HepG2 (cell line): ENCODE measurements around the gene AADAT. TPM values are rescaled to one million over a fixed set of nuclear protein-coding genes. Genes with fewer than 3 reads are reported as not detected.
A peak's percentile ranks its signal among the peaks of the same experiment; 100 is the strongest.

Experiments used
- EEA1 ChIP-seq: sonication (generic); formaldehyde crosslinking; IDR thresholded peaks from 2 replicates; pipeline ENCODE4 v1.5.1; 2020; ENCODE audit warnings: mild to moderate bottlenecking, missing genetic modification reagents, borderline replicate concordance
- ELF3 ChIP-seq: IDR thresholded peaks from 2 replicates; pipeline ENCODE4 v1.6.1; 2016; ENCODE audit warnings: missing genetic modification reagents, missing compliant biosample characterization
- GLI4 ChIP-seq: sonication (generic); formaldehyde crosslinking; IDR thresholded peaks from 2 replicates; pipeline ENCODE4 v1.5.1; 2020; ENCODE audit warnings: missing genetic modification reagents, mild to moderate bottlenecking, moderate library complexity, borderline replicate concordance
- HNF4G ChIP-seq, 2 experiments: sonication (generic) in 1 of 2; formaldehyde crosslinking in 1 of 2; IDR thresholded peaks; 2 replicates each; pipeline versions ENCODE4 v1.4.0 to v1.6.1; 2011 to 2020; ENCODE audit warnings: borderline replicate concordance in 2 of 2, low read depth in 2 of 2, mild to moderate bottlenecking in 2 of 2, low read length in 1 of 2, missing genetic modification reagents in 1 of 2, moderate library complexity in 1 of 2
- KLF12 ChIP-seq: sonication (generic); formaldehyde crosslinking; IDR thresholded peaks from 2 replicates; pipeline ENCODE4 v1.4.0; 2020; ENCODE audit warnings: missing genetic modification reagents, borderline replicate concordance
- MIER3 ChIP-seq: IDR thresholded peaks from 2 replicates; pipeline ENCODE4 v1.6.1; 2016; ENCODE audit warnings: missing compliant biosample characterization, borderline replicate concordance
- MIXL1 ChIP-seq: IDR thresholded peaks from 2 replicates; pipeline ENCODE4 v1.6.1; 2016
- NR2C2 ChIP-seq: sonication (generic); formaldehyde crosslinking; IDR thresholded peaks from 2 replicates; pipeline ENCODE4 v1.4.0; 2020; ENCODE audit warnings: missing genetic modification reagents, mild to moderate bottlenecking, moderate library complexity, borderline replicate concordance
- NR2F6 ChIP-seq, 2 experiments: IDR thresholded peaks; 2 replicates each; pipeline ENCODE4 v1.6.1; 2016; ENCODE audit warnings: antibody characterized with exemption in 1 of 2, mild to moderate bottlenecking in 1 of 2
- PATZ1 ChIP-seq: sonication (generic); formaldehyde crosslinking; IDR thresholded peaks from 2 replicates; pipeline ENCODE4 v1.4.0; 2020; ENCODE audit warnings: missing genetic modification reagents
- PRDM10 ChIP-seq: sonication (generic); formaldehyde crosslinking; IDR thresholded peaks from 2 replicates; pipeline ENCODE4 v1.4.0; 2020; ENCODE audit warnings: low read depth, missing genetic modification reagents
- SATB2 ChIP-seq: sonication (generic); formaldehyde crosslinking; IDR thresholded peaks from 2 replicates; pipeline ENCODE4 v1.5.0; 2020; ENCODE audit warnings: missing genetic modification reagents
- SIN3A ChIP-seq: IDR thresholded peaks from 2 replicates; pipeline ENCODE4 v1.6.1; 2011; ENCODE audit warnings: low read depth, mild to moderate bottlenecking, control low read depth, low read length, borderline replicate concordance
- SOX6 ChIP-seq, 2 experiments: fragments of 450-650 bp in 1 of 2; sonication (generic) in 1 of 2; formaldehyde crosslinking in 1 of 2; IDR thresholded peaks; 2 replicates each; pipeline versions ENCODE4 v1.4.0 to v1.6.1; 2017 to 2020; ENCODE audit warnings: antibody characterized with exemption in 1 of 2, mild to moderate bottlenecking in 1 of 2, missing genetic modification reagents in 1 of 2
- SRY ChIP-seq: sonication (generic); formaldehyde crosslinking; IDR thresholded peaks from 2 replicates; pipeline ENCODE4 v1.8.0; 2022; ENCODE audit warnings: mild to moderate bottlenecking, missing genetic modification reagents
- SYNCRIP ChIP-seq: fragments of 200-400 bp; formaldehyde crosslinking; IDR thresholded peaks from 2 replicates; pipeline ENCODE4 v1.6.1; 2018; ENCODE audit warnings: mild to moderate bottlenecking, low read depth, low read length; ENCODE audit not compliant: insufficient read depth
- TEAD2 ChIP-seq: sonication (generic); formaldehyde crosslinking; IDR thresholded peaks from 2 replicates; pipeline ENCODE4 v1.9.0; 2021; ENCODE audit warnings: missing genetic modification reagents
- WIZ ChIP-seq: sonication (generic); formaldehyde crosslinking; IDR thresholded peaks from 2 replicates; pipeline ENCODE4 v1.5.1; 2020; ENCODE audit warnings: mild to moderate bottlenecking, missing genetic modification reagents
- ZFAT ChIP-seq: sonication (generic); formaldehyde crosslinking; conservative IDR thresholded peaks from 2 replicates; pipeline ENCODE4 v1.8.1; 2023; ENCODE audit warnings: missing genetic modification reagents, inconsistent platforms
- ZNF232 ChIP-seq: sonication (generic); formaldehyde crosslinking; IDR thresholded peaks from 2 replicates; pipeline ENCODE4 v1.4.0; 2020; ENCODE audit warnings: missing genetic modification reagents, borderline replicate concordance
- ZNF263 ChIP-seq: sonication (generic); formaldehyde crosslinking; IDR thresholded peaks from 2 replicates; pipeline ENCODE4 v1.4.0; 2020; ENCODE audit warnings: missing genetic modification reagents
- ZNF317 ChIP-seq: sonication (generic); formaldehyde crosslinking; IDR thresholded peaks from 2 replicates; pipeline ENCODE4 v1.5.0; 2020; ENCODE audit warnings: mild to moderate bottlenecking, missing genetic modification reagents
- ZNF382 ChIP-seq: sonication (generic); formaldehyde crosslinking; IDR thresholded peaks from 2 replicates; pipeline ENCODE4 v1.5.0; 2020; ENCODE audit warnings: missing genetic modification reagents, mild to moderate bottlenecking, borderline replicate concordance
- ZNF567 ChIP-seq: sonication (generic); formaldehyde crosslinking; IDR thresholded peaks from 2 replicates; pipeline ENCODE4 v1.8.1; 2023; ENCODE audit warnings: mild to moderate bottlenecking, missing genetic modification reagents, borderline replicate concordance
- polyA plus RNA-seq, 8 experiments: library from polyadenylated mRNA; depleted of rRNA in 3 of 8; stranded (reverse) in 7 of 8; unstranded in 1 of 8; fragments of >200 nt; fragmentation: Illumina TruSeq in 4 of 8; extraction: Trizol in 4 of 8; gene quantifications; 2 replicates each; pipeline versions ENCODE4 v1.2.1 to v1.2.3, GENCODE V29; 2011 to 2016; ENCODE audit warnings: low read depth in 4 of 8, missing spikeins in 1 of 8, mixed read lengths in 1 of 8; ENCODE audit not compliant: insufficient read depth in 1 of 8
- total RNA-seq, 5 experiments: library from RNA; depleted of rRNA; stranded (reverse); fragments of >200 nt; fragmentation: Illumina TruSeq; extraction: Trizol; gene quantifications; 2 replicates each; pipeline ENCODE4 v1.2.3, GENCODE V29; 2016; ENCODE audit warnings: low read depth in 1 of 5

AADAT gene
- total and polyA plus RNA-seq, 2 of the 13 experiments (the other 11 are each of a cell fraction or from before 2014, with no cell fraction given): 6.1 to 9.1 TPM

GRCh38 chr4:170027181-170027829 lies 62.5 kb downstream of the AADAT start (continued):
- TF ChIP-seq GLI4 (CRISPR knock-in tag): 0 out of 2 replicates have a peak, but pooled peaks have one; percentile 28
- TF ChIP-seq SIN3A: no peak
- TF ChIP-seq HNF4G (IDR thresholded peaks at IDR 0.05; ENCODE audit: borderline replicate concordance, low read depth, low read length): no peak
- TF ChIP-seq HNF4G (CRISPR knock-in tag; IDR thresholded peaks at IDR 0.05; ENCODE audit: borderline replicate concordance, low read depth): no peak; the same call in 1 of the 2 replicates
- TF ChIP-seq PRDM10 (CRISPR knock-in tag): 0 out of 2 replicates have a peak, but pooled peaks have one; percentile 59
- TF ChIP-seq ZNF232 (CRISPR knock-in tag): peak; percentile 29; the same call in 1 of the 2 replicates
- TF ChIP-seq PATZ1 (CRISPR knock-in tag): peak; percentile 55; the same call in 1 of the 2 replicates
- no peak for TF ChIP-seq MIER3 (CRISPR knock-in tag)
- peak; percentile 48; the same call in 1 of the 2 replicates for TF ChIP-seq ZNF263 (CRISPR knock-in tag)
- TF ChIP-seq ZNF317 (CRISPR knock-in tag): no peak
- peak; percentile 63 for TF ChIP-seq NR2F6 (IDR thresholded peaks at IDR 0.05)
- TF ChIP-seq NR2F6 (CRISPR knock-in tag; IDR thresholded peaks at IDR 0.05): peak; percentile 68
- 0 out of 2 replicates have a peak, but pooled peaks have one; percentile 12 for TF ChIP-seq MIXL1 (CRISPR knock-in tag)
- TF ChIP-seq SRY (CRISPR knock-in tag): peak; percentile 86
- no peak for TF ChIP-seq SYNCRIP
- no peak for TF ChIP-seq SOX6 (IDR thresholded peaks at IDR 0.05)
- TF ChIP-seq SOX6 (CRISPR knock-in tag; IDR thresholded peaks at IDR 0.05): peak; percentile 69; the same call in 1 of the 2 replicates
- TF ChIP-seq EEA1 (CRISPR knock-in tag): peak; percentile 54; the same call in 1 of the 2 replicates
- no peak for TF ChIP-seq ZFAT (CRISPR knock-in tag)
- peak; percentile 68 for TF ChIP-seq NR2C2 (CRISPR knock-in tag)
- peak; percentile 87; the same call in 1 of the 2 replicates for TF ChIP-seq SATB2
- peak; percentile 67; the same call in 1 of the 2 replicates for TF ChIP-seq WIZ
- TF ChIP-seq TEAD2 (CRISPR knock-in tag): no peak
- no peak for TF ChIP-seq ZNF567 (CRISPR knock-in tag)
- no peak for TF ChIP-seq KLF12 (CRISPR knock-in tag)
- peak; percentile 67 for TF ChIP-seq ELF3
- TF ChIP-seq ZNF382 (CRISPR knock-in tag): no peak
